H4 (cell line): ENCODE data around the gene SPNS2. TPM values are rescaled to one million over a fixed set of nuclear protein-coding genes. Genes with fewer than 3 reads are reported as not detected.
A peak's percentile ranks its signal among the peaks of the same experiment; 100 is the strongest.

ENCODE experiments used
- DNase-seq: peaks from one replicate; pipeline ENCODE4 v3.0.0-alpha.2; 2015; ENCODE audit warnings: low spot score
- total RNA-seq: library from RNA; depleted of rRNA; stranded (reverse); fragments of >200 nt; shearing (Covaris generic); gene quantifications from 2 replicates; pipeline ENCODE4 v1.2.3, GENCODE V29; 2014

The SPNS2 gene
- total RNA-seq, 1 experiment from 2014 or later: 0.52 TPM

DNA sequence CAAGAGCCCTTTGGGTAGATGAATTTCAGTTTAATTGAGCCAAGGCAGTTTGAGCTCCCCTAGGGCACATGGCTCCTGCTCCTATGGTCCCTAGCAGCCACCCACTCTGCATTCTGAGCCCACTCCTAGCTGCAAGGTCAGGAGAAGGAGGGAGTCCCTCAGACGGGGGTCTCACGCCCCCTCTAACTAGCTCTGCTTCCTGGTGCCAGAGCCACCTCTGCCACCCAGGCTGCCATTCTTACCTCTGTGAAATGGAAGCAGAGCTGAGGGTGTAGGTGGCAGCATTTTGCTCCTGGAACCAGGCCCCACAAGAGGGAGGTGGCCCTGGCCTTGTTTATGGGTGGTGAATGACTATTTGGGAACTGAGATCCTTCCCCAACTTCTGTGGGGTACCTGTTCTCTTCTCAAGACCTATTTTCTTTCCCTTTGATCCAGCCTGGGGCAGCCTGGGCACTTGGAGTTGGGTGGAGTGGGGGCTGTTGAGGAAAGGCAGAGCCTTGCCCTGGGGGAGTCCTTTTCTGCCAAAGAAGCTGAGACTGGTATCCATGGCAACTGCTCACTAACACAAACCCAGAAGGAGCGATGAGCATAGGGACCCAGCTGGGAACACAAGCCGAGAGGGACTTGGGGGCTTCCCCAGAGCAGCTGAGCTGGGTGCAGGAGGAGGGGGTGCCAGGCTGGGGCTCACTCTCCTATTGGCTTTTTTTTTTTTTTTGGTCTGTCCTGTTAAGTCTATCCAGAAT is 4.8 kb downstream of the SPNS2 start:
- DNase-seq: no peak

- DNase-seq: no peak
Observed at GRCh38 chr17:4504188-4504587, 5.5 kb downstream of the SPNS2 start.

GRCh38 chr17:4505187-4505586 is 6.5 kb downstream of the SPNS2 start:
- no peak for DNase-seq

DNA sequence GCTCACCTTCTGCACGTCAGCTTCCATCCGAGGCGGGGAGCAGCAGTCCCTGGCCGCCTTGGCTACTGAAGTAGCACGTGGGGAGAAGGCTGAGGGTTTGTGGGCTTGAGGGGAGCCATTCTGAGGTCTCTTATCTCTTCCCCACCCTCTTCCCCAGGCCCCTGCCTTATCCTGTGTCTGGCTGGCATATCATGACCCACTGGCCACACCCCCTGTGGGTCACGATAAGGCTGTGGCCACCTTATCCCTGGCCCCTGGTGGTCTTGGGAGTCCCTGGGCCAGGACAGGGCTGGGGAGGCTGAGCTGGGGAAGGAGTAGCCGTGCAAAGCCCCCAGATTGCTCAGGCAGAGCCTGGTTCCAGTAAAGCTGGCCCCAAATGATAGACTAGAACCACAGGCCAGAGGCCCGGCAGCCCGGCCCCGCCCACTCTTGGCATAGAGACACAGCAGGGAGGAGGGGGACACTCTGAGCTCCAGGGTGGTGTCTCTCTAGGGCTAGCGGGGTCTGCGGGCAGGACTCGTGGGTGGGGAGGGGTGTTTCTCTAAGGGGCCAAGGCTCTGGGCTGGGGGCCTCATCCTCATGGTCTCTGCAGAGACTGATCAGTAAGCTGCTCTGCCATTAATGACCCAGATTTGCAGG is 7.6 kb downstream of the SPNS2 start:
- no peak for DNase-seq

- no peak for DNase-seq
Observed at GRCh38 chr17:4506892-4507291, 8.2 kb downstream of the SPNS2 start.

- DNase-seq: no peak
Observed at GRCh38 chr17:4507361-4508111, 8.9 kb downstream of the SPNS2 start.

- no peak for DNase-seq
Observed at GRCh38 chr17:4508207-4508606, 9.5 kb downstream of the SPNS2 start.

- DNase-seq: peak; percentile 54
Observed at GRCh38 chr17:4509401-4509800, 10.7 kb downstream of the SPNS2 start.

DNA sequence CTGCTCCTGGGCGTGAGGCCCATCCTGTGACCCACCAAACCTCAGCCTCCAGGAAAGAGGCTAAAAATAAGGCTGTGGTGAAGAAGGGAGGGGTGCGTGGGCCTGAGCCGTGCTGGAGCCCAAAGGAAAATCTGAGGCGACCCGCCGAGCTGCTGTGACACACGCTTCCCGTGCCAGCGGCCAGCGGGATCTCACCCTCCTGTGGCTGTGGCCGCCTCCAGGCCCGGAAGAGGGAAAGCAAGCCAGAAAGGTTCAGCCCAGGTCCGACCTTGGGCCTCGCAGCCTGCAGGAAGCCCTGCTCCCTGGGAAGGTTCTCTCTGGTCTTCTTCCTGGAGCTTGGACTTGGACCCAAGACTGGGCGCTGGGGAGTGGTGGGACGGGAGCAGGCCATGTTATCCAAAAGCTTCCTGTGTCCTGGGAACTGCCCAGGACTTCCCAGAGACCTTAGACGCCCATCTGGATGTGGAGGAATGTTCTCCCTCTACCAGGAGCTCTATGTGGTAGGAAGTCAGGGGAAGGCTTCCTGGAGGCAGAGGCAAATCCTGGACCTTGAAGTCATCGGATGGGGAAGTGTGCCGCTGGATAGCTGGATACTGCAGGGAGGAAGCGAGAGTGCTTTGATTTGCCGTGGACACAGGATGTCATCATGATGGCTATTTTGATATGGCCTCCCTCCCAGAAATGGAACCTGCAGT is 11.4 kb downstream of the SPNS2 start:
- peak; percentile 40 for DNase-seq

DNA sequence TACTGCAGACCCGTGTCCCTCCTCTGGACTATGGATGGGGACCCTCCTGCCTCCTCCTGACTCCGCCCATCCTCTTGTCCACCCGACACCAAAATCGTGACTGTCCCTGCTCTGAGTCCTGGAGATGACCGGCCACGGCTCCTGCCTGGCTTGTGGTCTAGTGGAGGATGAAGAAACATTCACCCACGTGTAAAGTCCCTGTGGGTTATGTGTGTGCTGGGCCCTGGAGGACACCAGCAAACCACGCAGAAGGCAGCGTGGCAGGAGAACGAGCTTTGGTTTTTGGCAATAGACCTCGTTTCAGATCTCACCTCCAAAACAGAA is 11.9 kb downstream of the SPNS2 start:
- DNase-seq: no peak

GRCh38 chr17:4511199-4511932 is 12.7 kb downstream of the SPNS2 start:
- no peak for DNase-seq

DNA sequence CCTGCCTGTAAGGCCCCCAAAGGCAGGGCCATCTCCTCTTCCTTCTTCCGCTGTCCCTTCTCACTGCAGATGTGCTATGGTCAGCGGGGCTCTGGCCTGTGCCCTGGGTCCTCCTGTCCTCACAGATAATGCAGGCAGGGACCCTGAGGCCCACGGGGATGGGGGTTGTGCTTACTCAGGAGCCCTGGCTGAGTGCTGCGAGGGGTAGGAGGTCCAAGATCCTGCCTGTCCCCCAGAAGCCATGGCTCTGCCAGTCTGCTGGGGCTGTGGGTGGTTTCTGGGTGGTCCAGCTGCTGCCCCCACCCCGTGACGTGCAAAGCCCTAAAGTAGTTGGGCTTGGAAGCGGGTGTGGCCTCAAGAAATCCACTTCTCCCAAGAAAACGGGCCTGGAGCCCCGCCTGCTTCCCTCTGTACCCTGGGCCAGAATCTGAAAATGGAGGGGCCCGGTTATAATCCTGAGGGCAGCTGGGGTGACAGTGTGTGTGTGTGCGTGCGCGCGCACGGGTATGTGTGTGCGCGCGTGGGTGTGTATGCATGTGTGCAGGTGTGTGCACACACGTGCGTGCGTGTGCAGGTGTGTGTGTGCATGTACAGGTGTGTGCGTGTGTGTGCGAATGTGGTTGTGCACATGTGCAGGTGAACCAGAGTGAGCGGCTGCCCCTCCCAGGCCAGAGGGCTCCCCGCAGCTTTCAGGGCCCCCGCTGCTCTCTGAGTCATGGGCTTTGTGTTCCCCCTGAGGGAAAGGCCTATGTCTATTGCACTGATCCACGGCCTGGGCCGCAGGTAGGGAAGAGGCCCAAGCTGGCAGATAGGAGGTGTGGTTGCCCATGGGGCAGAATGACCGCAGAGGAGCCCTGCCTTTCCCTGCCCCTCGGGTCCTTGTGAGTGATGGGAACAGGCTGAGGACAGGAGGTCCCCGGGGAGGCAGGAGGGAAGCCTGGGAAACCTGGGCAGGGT is 13.8 kb downstream of the SPNS2 start:
- DNase-seq: no peak

- DNase-seq: no peak
Observed at GRCh38 chr17:4513113-4514032, 14.7 kb downstream of the SPNS2 start.

DNA sequence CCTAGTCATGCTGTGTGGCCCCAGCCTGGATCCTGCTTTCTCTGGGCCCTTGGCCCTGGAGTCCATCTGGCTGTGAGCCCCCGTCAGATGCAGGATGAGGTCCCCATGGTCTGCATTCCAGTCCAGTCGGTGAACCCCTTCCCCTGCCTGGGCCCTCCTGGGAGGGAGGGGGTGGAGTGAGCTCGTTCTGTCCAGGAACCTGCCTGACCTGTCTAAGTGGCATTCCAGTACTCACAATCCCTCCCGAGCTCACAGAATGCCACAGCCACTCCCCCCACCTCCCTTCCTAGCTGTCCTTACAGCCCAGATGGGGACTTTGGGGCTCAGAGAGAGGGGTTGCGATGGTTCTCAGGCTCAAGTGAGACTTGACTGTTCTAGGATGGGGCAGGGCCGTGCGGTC is 15.5 kb downstream of the SPNS2 start:
- no peak for DNase-seq

- DNase-seq: no peak
Observed at GRCh38 chr17:4514779-4515178, 16.1 kb downstream of the SPNS2 start.

- DNase-seq: no peak
Observed at GRCh38 chr17:4515501-4515900, 16.8 kb downstream of the SPNS2 start.

DNA sequence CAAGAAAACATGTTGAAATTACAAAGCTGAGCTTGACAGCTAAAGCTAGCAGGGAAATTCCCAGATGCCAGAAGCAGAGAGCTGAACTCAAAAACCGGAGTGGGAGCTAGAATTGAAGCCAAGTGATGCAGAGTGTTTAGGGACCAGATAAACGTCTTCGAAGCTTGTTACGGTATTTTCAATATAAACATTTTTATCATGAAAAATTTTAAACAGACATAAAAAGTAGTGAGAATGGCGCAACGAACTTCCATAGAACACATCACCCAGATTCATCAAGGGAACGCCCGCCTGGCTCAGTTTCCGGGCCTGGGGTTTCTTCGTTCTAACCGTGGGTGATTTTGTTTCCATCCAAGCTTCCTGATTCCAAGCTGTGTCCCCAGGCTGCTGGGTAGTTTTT is 18.1 kb downstream of the SPNS2 start:
- no peak for DNase-seq

DNA sequence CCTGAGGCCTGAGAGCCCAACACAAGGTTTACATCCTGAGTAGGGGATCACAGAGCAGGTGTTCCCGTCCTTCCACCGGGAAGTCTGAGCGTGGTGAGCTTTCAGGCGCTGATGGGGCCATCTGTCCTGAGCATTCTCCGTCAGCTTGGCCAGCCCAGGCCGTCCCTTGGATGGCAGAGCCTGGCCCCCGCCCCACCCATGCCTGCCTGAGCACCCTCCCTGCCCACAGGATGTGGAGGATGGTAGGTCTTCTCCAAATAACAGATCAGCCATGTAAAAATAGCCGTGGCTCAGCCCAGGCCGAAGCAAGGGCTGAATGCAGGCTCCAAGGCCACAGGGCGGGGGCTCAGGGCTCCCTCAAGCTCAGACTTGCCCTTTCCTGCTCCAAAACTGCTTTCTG is 20.2 kb downstream of the SPNS2 start:
- no peak for DNase-seq

DNA sequence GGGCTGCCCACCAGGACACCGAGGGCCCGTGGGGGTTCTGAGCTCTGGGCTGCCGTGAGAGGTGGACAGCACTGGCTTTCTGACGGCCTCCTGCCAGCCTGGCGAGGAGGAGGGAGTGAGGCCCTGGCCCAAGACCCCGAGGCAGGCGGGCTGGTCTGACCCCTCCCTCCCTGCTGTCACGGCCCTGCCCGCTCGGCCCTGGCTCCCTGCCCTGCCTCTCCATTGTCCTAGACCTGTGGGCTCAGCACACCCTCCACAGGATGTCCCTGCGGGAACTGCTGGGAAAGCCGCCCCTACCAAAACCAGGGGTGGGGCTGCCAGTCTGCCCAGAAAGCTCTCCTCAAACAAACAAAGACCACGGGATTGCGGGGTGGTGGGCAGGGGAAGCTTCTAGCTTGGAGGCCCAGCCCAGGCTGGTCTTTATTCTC is 20.7 kb downstream of the SPNS2 start:
- DNase-seq: no peak
